Fibroblast of lung (primary cell): ENCODE measurements around the gene TTLL12. TPM values are rescaled to one million over a fixed set of nuclear protein-coding genes. Genes with fewer than 3 reads are reported as not detected.

Experiments
- DNase-seq, 2 donors: peaks; one replicate each; pipeline versions ENCODE4 v3.0.0 to v3.0.0-alpha.2; 2010; ENCODE audit warnings: low read depth in 2 of 2
- H2AFZ ChIP-seq: 2 replicates; pipeline ENCODE4 v1.5.1; 2012; ENCODE audit warnings: low read length, control low read depth, inconsistent platforms
- H3K27ac ChIP-seq: 2 replicates; pipeline ENCODE4 v1.5.1; 2011; ENCODE audit warnings: low read length, control low read depth; ENCODE audit not compliant: insufficient read depth
- H3K27me3 ChIP-seq: 2 replicates; pipeline ENCODE4 v1.5.1; 2011; ENCODE audit warnings: mild to moderate bottlenecking, low read length; ENCODE audit not compliant: control insufficient read depth, insufficient read depth
- H3K36me3 ChIP-seq: 2 replicates; pipeline ENCODE4 v1.5.1; 2011; ENCODE audit warnings: low read length; ENCODE audit not compliant: control insufficient read depth, insufficient read depth
- H3K4me1 ChIP-seq: 2 replicates; pipeline ENCODE4 v1.5.1; 2011; ENCODE audit warnings: low read length; ENCODE audit not compliant: control insufficient read depth, insufficient read depth; ENCODE audit errors: extremely low read depth
- H3K4me2 ChIP-seq: 2 replicates; pipeline ENCODE4 v1.5.1; 2011; ENCODE audit warnings: low read length, control low read depth; ENCODE audit not compliant: insufficient read depth; ENCODE audit errors: extremely low read depth
- H3K4me3 ChIP-seq, 4 experiments: fragments of 200-600 bp in 1 of 4; sonication (generic) in 1 of 4; replicated peaks in 1 of 4; 2 replicates each; pipeline ENCODE4 v1.5.1; 2011 to 2016; ENCODE audit warnings: low read length in 4 of 4, low read depth in 3 of 4, mild to moderate bottlenecking in 3 of 4, control low read depth in 2 of 4, inconsistent platforms in 1 of 4, mixed read lengths in 1 of 4; ENCODE audit not compliant: insufficient read depth in 1 of 4; ENCODE audit errors: control extremely low read depth in 1 of 4
- H3K79me2 ChIP-seq: 2 replicates; pipeline ENCODE4 v1.5.1; 2012; ENCODE audit warnings: mild to moderate bottlenecking, low read length, inconsistent platforms; ENCODE audit not compliant: control insufficient read depth, insufficient read depth
- H3K9ac ChIP-seq: 2 replicates; pipeline ENCODE4 v1.5.1; 2011; ENCODE audit warnings: mild to moderate bottlenecking, low read length, control low read depth; ENCODE audit not compliant: insufficient read depth
- H3K9me3 ChIP-seq: 2 replicates; pipeline ENCODE4 v1.5.1; 2012; ENCODE audit warnings: low read depth, low read length; ENCODE audit not compliant: control insufficient read depth, insufficient read depth
- H4K20me1 ChIP-seq: 2 replicates; pipeline ENCODE4 v1.5.1; 2011; ENCODE audit warnings: low read length; ENCODE audit not compliant: control insufficient read depth, insufficient read depth; ENCODE audit errors: extremely low read depth
- EZH2 ChIP-seq: IDR thresholded peaks from 2 replicates; pipeline ENCODE4 v1.5.1; 2012; ENCODE audit warnings: low read length, control low read depth, mild to moderate bottlenecking; ENCODE audit errors: missing control alignments
- polyA plus RNA-seq, 2 donors: library from polyadenylated mRNA; depleted of rRNA in 1 of 2; stranded (reverse) in 1 of 2; unstranded in 1 of 2; fragments of >200 nt; gene quantifications; 2 replicates each; pipeline ENCODE4 v1.2.1, GENCODE V29; 2011 to 2012; ENCODE audit warnings: missing spikeins in 1 of 2
- total RNA-seq: library from RNA; depleted of rRNA; stranded (reverse); fragments of >200 nt; gene quantifications from 2 replicates; pipeline ENCODE4 v1.2.1, GENCODE V29; 2014
- TF ChIP-seq, protein P1 (sequence below), 2 donors: IDR thresholded peaks in 1 of 2; conservative IDR thresholded peaks in 1 of 2; 1 replicate in 1 of 2; 2 replicates in 1 of 2; pipeline ENCODE4 v1.5.1; 2011 to 2012; ENCODE audit warnings: low read length in 2 of 2, control low read depth in 1 of 2, inconsistent platforms in 1 of 2, low read depth in 1 of 2, mild to moderate bottlenecking in 1 of 2

Gene TTLL12
- total and polyA plus RNA-seq, 2 donors (not counting 1 experiment from before 2014, with no cell fraction given): 6.0 to 14.7 TPM

DNA sequence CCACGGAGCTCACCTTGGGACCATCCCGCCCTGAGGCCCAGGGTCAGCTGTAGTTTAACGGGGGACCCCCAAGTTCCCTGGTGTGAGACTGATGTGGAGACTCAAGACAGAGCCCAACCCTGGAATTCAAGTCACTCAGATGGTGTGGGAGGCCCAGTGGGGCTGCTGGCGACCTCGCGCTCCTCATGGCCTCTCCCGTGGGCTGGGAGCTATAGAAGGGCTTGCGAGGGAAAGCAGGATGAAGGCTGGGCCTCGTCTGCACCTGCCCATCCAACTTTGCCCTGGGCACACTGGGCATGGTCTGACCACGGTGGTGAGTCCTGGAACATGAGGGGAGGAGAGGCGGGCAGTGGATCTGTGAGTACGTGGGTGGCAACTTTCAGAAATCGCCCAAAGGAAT is 13.6 kb upstream of the TTLL12 start:
- TF ChIP-seq EZH2: no peak
- TF ChIP-seq, protein P1, sequence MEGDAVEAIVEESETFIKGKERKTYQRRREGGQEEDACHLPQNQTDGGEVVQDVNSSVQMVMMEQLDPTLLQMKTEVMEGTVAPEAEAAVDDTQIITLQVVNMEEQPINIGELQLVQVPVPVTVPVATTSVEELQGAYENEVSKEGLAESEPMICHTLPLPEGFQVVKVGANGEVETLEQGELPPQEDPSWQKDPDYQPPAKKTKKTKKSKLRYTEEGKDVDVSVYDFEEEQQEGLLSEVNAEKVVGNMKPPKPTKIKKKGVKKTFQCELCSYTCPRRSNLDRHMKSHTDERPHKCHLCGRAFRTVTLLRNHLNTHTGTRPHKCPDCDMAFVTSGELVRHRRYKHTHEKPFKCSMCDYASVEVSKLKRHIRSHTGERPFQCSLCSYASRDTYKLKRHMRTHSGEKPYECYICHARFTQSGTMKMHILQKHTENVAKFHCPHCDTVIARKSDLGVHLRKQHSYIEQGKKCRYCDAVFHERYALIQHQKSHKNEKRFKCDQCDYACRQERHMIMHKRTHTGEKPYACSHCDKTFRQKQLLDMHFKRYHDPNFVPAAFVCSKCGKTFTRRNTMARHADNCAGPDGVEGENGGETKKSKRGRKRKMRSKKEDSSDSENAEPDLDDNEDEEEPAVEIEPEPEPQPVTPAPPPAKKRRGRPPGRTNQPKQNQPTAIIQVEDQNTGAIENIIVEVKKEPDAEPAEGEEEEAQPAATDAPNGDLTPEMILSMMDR (conservative IDR thresholded peaks at IDR 0.05 in 1 of 2, IDR thresholded peaks at IDR 0.05 in 1 of 2; ENCODE audit: low read depth in 1 of 2, low read length in 2 of 2): no peak
- Histone ChIP-seq H3K9ac (no peak overlapping the region), H3K36me3 (no peaks in the 10 kb centered on the region), H3K4me1 (no peaks in the 10 kb centered on the region), H3K4me3 (no peak overlapping the region), H3K27ac (no peak overlapping the region), H3K79me2 (no peaks in the 10 kb centered on the region), H3K4me2 (no peak overlapping the region), H3K27me3 (peaks cover 12% of the 10 kb centered on the region), H2AFZ (no peak overlapping the region), H4K20me1 (no peaks in the 10 kb centered on the region), H3K9me3 (no peaks in the 10 kb centered on the region)
- no peak for DNase-seq

DNA sequence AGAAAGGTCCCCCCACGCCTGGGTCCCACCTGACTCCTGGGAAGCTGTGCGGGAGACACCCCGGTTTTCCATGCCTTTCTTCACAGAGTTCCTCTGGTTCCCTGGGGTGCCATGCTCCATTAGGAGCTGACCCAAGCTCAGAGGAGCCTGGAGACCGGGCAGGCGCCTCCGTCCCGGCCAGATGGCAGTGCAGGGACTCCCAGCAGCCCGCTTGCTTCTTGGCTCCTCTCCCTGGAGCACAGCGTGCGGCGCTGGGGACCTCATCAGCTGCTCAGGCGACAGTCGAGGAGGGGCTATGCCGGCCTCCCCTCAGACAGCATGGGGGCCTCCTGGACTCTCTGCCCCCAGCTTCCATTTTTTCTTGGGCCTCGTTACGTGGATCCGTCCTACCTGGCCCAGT is 13.1 kb upstream of the TTLL12 start:
- Histone ChIP-seq H3K79me2 (no peaks in the 10 kb centered on the region), H3K4me3 (no peak overlapping the region), H3K27me3 (peaks cover 12% of the 10 kb centered on the region), H4K20me1 (no peaks in the 10 kb centered on the region), H3K27ac (no peak overlapping the region), H3K9me3 (no peaks in the 10 kb centered on the region), H3K4me1 (no peaks in the 10 kb centered on the region), H3K4me2 (no peak overlapping the region), H3K9ac (no peak overlapping the region), H2AFZ (no peak overlapping the region), H3K36me3 (no peaks in the 10 kb centered on the region)
- TF ChIP-seq, protein P1 (conservative IDR thresholded peaks at IDR 0.05 in 1 of 2, IDR thresholded peaks at IDR 0.05 in 1 of 2; ENCODE audit: low read depth in 1 of 2, low read length in 2 of 2): no peak
- TF ChIP-seq EZH2: no peak
- DNase-seq: no peak

DNA sequence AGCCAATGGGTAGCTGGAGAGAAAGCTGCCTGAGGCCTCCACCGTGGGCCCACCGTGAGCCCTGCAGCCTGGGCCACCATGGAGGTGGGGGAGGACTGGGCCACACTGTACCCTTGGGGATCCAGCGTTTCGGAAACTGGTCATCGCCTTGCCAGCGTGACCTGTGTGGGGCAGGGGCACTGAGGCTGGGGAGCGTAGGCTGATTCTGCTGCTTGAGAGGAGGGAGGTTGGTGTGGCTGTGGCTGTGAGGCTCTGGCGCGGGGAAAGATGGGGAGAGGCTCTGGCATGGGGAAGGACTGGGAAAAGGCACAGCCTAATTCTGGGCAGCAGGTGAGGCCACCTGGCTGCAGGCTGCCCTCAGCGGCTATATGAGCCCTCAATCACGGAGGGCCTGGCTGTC is 12.6 kb upstream of the TTLL12 start:
- Histone ChIP-seq H3K36me3 (no peaks in the 10 kb centered on the region), H3K79me2 (no peaks in the 10 kb centered on the region), H3K9me3 (no peaks in the 10 kb centered on the region), H3K4me1 (no peaks in the 10 kb centered on the region), H3K9ac (no peak overlapping the region), H3K4me3 (no peak overlapping the region), H3K27ac (no peak overlapping the region), H3K27me3 (peaks cover 12% of the 10 kb centered on the region), H4K20me1 (no peaks in the 10 kb centered on the region), H2AFZ (no peak overlapping the region), H3K4me2 (no peak overlapping the region)
- no peak for TF ChIP-seq EZH2
- TF ChIP-seq, protein P1 (conservative IDR thresholded peaks at IDR 0.05 in 1 of 2, IDR thresholded peaks at IDR 0.05 in 1 of 2; ENCODE audit: low read depth in 1 of 2, low read length in 2 of 2): no peak
- no peak for DNase-seq
